Measurements from ENCODE around the gene TIAM2. TPM values are rescaled to one million over a fixed set of nuclear protein-coding genes. Genes with fewer than 3 reads are reported as not detected.
A peak's percentile ranks its signal among the peaks of the same experiment; 100 is the strongest.
"Not testable (repeated sequence)": the region's sequence is repeated elsewhere in the genome, so short reads cannot be mapped to it uniquely, and the experiment has no call there.

The TIAM2 gene
- total and polyA plus RNA-seq, 7 donors: 1.2 to 15.8 (median 11.0) TPM

- no peak for DNase-seq
- no peaks in the 10 kb centered on the region for H3K27me3 ChIP-seq
- no peaks in the 10 kb centered on the region for H3K36me3 ChIP-seq
- H3K27ac ChIP-seq: peak overlapping the region in 2 of 4 donors; percentile 25 to 63
- intact Hi-C loops (cut with DNase I): no loop called here
- WGBS, 2 donors: 65 to 75% methylated on average over 5 of the region's 5 CpGs
- H3K4me3 ChIP-seq: no peak overlapping the region
- no peak for TF ChIP-seq CTCF (IDR thresholded peaks at IDR 0.05)
- TF ChIP-seq POLR2AphosphoS5 (IDR thresholded peaks at IDR 0.05): no peak
- TF ChIP-seq EP300 (IDR thresholded peaks at IDR 0.05): no peak
- no peak for TF ChIP-seq POLR2A (IDR thresholded peaks at IDR 0.05)
- H3K4me1 ChIP-seq: peaks cover 0 to 41% (median 18%) of the 10 kb centered on the region in 4 donors
- H3K9me3 ChIP-seq: no peaks in the 10 kb centered on the region
Measured at GRCh38 chr6:155183095-155183494, 188.0 kb downstream of the TIAM2 start.

GRCh38 chr6:155185041-155185440, 189.9 kb downstream of the TIAM2 start:
- H3K27ac ChIP-seq; DNase-seq; H3K36me3 ChIP-seq; H3K4me3 ChIP-seq; H3K27me3 ChIP-seq; intact Hi-C loops (cut with DNase I); H3K9me3 ChIP-seq: not testable (repeated sequence)
- 85 to 94% methylated on average over 9 of the region's 9 CpGs for WGBS, 2 donors
- H3K4me1 ChIP-seq: peaks cover 0 to 61% (median 38%) of the 10 kb centered on the region in 4 donors

- peak overlapping the region in 2 of 4 donors; percentile 20 to 85 for H3K27ac ChIP-seq
- TF ChIP-seq POLR2A (IDR thresholded peaks at IDR 0.05) (no peak), EP300 (IDR thresholded peaks at IDR 0.05) (no peak), POLR2AphosphoS5 (IDR thresholded peaks at IDR 0.05) (no peak), CTCF (IDR thresholded peaks at IDR 0.05) (no peak)
- 23 to 71% methylated on average over 6 of the region's 6 CpGs for WGBS, 2 donors
- peaks cover 0 to 64% (median 41%) of the 10 kb centered on the region in 4 donors for H3K4me1 ChIP-seq
- H3K4me3 ChIP-seq: no peak overlapping the region
- no peak for DNase-seq
- no peaks in the 10 kb centered on the region for H3K27me3 ChIP-seq
- no peaks in the 10 kb centered on the region for H3K9me3 ChIP-seq
- intact Hi-C loops (cut with DNase I): no loop called here
- no peaks in the 10 kb centered on the region for H3K36me3 ChIP-seq
Measured at GRCh38 chr6:155185544-155185943, 190.4 kb downstream of the TIAM2 start.

GRCh38 chr6:155186052-155186658, 191.0 kb downstream of the TIAM2 start:
- no peak for DNase-seq
- intact Hi-C loops (cut with DNase I): no loop called here
- H3K27ac ChIP-seq: peak overlapping the region in 3 of 4 donors; percentile 20 to 85 (median 24)
- H3K4me3 ChIP-seq: no peak overlapping the region
- H3K27me3 ChIP-seq: no peaks in the 10 kb centered on the region
- TF ChIP-seq POLR2AphosphoS5 (IDR thresholded peaks at IDR 0.05) (no peak), EP300 (IDR thresholded peaks at IDR 0.05) (no peak), CTCF (IDR thresholded peaks at IDR 0.05) (no peak), POLR2A (IDR thresholded peaks at IDR 0.05) (no peak)
- peaks cover 0 to 66% (median 46%) of the 10 kb centered on the region in 4 donors for H3K4me1 ChIP-seq
- H3K36me3 ChIP-seq: no peaks in the 10 kb centered on the region
- WGBS, 2 donors: 62 to 65% methylated on average over 6 of the region's 6 CpGs
- no peaks in the 10 kb centered on the region for H3K9me3 ChIP-seq

- no peak for DNase-seq
- Histone ChIP-seq H3K4me3 (no peak overlapping the region), H3K27me3 (no peaks in the 10 kb centered on the region), H3K4me1 (peaks cover 0 to 70% (median 46%) of the 10 kb centered on the region in 4 donors), H3K9me3 (no peaks in the 10 kb centered on the region), H3K27ac (peak overlapping the region in 1 of 4 donors; percentile 85), H3K36me3 (no peaks in the 10 kb centered on the region)
- WGBS, 2 donors: 48 to 68% methylated on average over 2 of the region's 2 CpGs
- TF ChIP-seq CTCF (IDR thresholded peaks at IDR 0.05) (no peak), POLR2A (IDR thresholded peaks at IDR 0.05) (no peak), EP300 (IDR thresholded peaks at IDR 0.05) (no peak)
- intact Hi-C loops (cut with DNase I): no loop called here
Measured at GRCh38 chr6:155187106-155187505, 192.0 kb downstream of the TIAM2 start.

All from sigmoid colon (tissue), 7 donors.